HL-60 (cell line): ENCODE data around the gene TMEM18.
A peak's percentile ranks its signal among the peaks of the same experiment; 100 is the strongest.

Source experiments
- DNase-seq, 2 experiments: peaks; one replicate each; pipeline ENCODE4 v3.0.0-alpha.2; 2010 to 2020; ENCODE audit warnings: low read depth in 1 of 2, low spot score in 1 of 2
- H3K27ac ChIP-seq: fragments of 250-450 bp; sonication (Bioruptor Pico); replicated peaks from 2 replicates; pipeline ENCODE4 v1.5.1; 2020; ENCODE audit warnings: mild to moderate bottlenecking, moderate library complexity
- H3K27me3 ChIP-seq: fragments of 250-450 bp; sonication (Bioruptor Pico); 2 replicates; pipeline ENCODE4 v1.5.1; 2021; ENCODE audit warnings: mild to moderate bottlenecking, moderate library complexity; ENCODE audit not compliant: insufficient read depth, poor library complexity, severe bottlenecking
- H3K4me3 ChIP-seq: replicated peaks from 2 replicates; pipeline ENCODE4 v1.5.1; 2011; ENCODE audit warnings: mild to moderate bottlenecking, control low read depth, low read length; ENCODE audit not compliant: insufficient read depth
- GABPA ChIP-seq: IDR thresholded peaks from 2 replicates; pipeline ENCODE4 v1.6.1; 2012; ENCODE audit warnings: low read depth
- POLR2AphosphoS5 ChIP-seq: IDR thresholded peaks from 2 replicates; pipeline ENCODE4 v1.6.1; 2012; ENCODE audit warnings: low read depth
- SPI1 ChIP-seq: IDR thresholded peaks from 2 replicates; pipeline ENCODE4 v1.6.1; 2012; ENCODE audit warnings: low read depth, mild to moderate bottlenecking, borderline replicate concordance
- TF ChIP-seq, protein P1 (sequence below): IDR thresholded peaks from one replicate; pipeline ENCODE4 v1.5.1; 2011; ENCODE audit warnings: low read length, control low read depth, inconsistent platforms; ENCODE audit not compliant: insufficient read depth
- TF ChIP-seq, protein P2 (sequence below): IDR thresholded peaks from 2 replicates; pipeline ENCODE4 v1.6.1; 2012; ENCODE audit warnings: low read depth; ENCODE audit not compliant: insufficient replicate concordance

TMEM18 gene

DNA sequence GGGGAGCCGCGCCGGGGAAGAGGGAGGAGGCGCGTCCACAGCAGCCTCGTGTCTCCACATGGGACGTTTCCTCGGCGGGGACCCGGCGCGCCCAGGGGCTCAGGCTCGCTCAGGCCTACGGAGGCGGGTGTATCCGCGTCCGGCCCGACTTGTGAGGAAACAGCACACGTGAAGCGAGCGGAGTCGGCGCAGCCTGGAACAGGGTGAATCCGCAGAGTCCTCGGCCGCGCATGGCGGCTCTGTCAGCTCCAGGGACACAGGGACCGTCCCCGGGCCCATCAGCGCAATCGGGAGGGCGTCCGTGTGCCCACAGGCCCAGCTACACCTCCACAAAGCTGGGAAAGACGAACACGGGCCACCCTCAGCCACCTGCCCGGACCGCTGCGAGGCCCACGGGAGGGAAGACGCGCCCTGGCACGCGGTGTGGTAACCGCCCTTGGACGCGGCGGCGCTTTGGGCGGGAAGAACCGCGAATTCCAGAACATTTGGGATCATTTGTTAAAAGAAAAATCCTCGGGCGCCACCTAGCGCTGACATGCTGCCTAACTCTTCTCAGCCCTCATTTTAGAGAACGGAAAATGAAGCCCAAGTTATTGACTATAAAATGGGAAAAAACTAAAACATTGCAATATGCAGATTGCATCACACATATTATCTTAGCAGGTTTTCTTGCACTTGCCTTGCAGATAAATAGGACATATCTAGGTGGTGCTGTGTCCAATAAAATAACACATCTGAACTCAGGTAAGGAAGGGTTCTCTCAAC is 40.4 kb downstream of the TMEM18 start:
- TF ChIP-seq, protein P1, sequence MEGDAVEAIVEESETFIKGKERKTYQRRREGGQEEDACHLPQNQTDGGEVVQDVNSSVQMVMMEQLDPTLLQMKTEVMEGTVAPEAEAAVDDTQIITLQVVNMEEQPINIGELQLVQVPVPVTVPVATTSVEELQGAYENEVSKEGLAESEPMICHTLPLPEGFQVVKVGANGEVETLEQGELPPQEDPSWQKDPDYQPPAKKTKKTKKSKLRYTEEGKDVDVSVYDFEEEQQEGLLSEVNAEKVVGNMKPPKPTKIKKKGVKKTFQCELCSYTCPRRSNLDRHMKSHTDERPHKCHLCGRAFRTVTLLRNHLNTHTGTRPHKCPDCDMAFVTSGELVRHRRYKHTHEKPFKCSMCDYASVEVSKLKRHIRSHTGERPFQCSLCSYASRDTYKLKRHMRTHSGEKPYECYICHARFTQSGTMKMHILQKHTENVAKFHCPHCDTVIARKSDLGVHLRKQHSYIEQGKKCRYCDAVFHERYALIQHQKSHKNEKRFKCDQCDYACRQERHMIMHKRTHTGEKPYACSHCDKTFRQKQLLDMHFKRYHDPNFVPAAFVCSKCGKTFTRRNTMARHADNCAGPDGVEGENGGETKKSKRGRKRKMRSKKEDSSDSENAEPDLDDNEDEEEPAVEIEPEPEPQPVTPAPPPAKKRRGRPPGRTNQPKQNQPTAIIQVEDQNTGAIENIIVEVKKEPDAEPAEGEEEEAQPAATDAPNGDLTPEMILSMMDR = peak; percentile 76
- TF ChIP-seq GABPA = no peak
- Histone ChIP-seq H3K4me3 (no peak overlapping the region), H3K27ac (no peak overlapping the region), H3K27me3 (no peaks in the 10 kb centered on the region)
- DNase-seq = peak in 1 of 2 experiments; percentile 14

DNA sequence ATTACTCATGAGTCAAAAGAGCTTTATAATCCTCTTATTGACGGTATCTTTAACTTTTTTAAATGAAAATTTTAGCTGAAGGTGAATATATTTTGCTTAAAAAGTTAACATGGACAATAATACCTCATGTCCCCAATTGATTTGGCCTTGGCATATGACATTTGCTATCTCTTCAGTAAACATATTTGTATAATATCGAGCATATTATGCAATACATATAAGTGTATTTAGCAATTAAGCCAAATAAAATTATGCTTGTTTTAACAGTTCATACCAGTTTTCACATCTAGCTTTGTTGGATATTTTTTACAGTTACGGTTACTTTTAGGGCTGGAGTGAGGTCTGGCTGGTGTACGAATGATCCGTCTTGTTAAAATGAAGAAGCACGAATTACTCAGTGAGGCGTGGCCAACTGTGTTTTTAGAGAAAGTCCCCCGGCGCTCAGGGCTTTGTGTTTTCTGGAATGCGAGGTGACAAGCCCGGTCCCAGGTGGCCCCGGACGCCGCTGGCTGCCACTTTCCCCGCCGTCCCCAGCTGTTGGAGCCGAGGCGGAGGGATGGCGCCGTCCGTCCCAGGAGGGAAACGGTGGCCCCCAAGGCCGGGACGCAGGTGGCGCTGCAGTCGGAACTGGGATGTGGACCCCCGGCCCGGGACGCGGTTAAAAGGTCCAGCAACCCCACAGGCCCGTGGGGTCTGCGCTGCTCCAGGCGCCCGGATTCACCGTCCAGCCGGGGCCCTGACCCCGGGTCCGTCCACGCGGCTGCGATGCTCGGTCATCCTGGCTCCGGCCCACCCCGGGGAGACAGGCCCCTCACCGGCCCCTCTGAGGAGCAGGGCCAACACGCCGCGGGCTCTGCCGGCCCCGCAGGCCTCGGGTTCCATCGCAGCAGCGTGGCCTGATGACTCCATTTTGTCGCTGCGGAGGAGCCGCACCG is 41.3 kb downstream of the TMEM18 start:
- H3K4me3 ChIP-seq = no peak overlapping the region
- H3K27me3 ChIP-seq = no peaks in the 10 kb centered on the region
- no peak for DNase-seq
- no peak overlapping the region for H3K27ac ChIP-seq
- TF ChIP-seq SPI1 = no peak

DNA sequence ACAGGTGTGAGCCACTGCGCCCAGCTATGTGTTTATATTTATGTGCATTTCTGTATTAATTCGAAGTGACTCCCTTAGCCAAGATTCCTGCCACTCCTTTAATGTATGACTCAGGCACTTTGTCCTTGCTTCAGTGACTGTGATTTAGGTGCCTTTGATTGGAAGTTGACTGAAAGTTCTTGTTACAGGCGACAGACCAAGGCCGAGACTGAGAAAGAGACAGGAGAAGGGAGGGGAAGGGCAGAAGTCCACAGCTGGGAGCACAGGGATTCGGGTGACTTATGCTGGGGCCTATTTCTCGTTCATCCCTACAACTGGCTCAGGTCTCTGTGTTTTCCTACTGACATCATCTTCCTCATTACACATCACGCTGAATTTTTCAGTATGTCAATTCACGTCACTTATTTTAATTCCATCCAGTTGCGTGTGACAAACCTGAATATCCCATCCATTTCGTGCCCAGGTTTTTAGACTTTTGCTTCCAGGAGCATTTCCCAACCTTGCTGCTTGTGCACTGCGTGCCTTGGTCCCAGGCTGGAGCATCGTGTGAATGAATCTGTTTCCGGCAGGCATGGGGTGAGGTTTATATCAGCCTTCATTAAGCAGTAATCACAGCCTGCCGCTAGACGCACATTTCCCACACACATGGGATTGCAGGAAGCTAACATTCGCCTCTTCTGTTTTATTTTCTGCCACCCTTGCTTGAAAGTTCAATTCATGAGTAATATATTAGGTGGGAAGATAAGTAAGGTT is 42.4 kb downstream of the TMEM18 start:
- TF ChIP-seq GABPA (no peak), POLR2AphosphoS5 (no peak), SPI1 (no peak)
- TF ChIP-seq, protein P2, sequence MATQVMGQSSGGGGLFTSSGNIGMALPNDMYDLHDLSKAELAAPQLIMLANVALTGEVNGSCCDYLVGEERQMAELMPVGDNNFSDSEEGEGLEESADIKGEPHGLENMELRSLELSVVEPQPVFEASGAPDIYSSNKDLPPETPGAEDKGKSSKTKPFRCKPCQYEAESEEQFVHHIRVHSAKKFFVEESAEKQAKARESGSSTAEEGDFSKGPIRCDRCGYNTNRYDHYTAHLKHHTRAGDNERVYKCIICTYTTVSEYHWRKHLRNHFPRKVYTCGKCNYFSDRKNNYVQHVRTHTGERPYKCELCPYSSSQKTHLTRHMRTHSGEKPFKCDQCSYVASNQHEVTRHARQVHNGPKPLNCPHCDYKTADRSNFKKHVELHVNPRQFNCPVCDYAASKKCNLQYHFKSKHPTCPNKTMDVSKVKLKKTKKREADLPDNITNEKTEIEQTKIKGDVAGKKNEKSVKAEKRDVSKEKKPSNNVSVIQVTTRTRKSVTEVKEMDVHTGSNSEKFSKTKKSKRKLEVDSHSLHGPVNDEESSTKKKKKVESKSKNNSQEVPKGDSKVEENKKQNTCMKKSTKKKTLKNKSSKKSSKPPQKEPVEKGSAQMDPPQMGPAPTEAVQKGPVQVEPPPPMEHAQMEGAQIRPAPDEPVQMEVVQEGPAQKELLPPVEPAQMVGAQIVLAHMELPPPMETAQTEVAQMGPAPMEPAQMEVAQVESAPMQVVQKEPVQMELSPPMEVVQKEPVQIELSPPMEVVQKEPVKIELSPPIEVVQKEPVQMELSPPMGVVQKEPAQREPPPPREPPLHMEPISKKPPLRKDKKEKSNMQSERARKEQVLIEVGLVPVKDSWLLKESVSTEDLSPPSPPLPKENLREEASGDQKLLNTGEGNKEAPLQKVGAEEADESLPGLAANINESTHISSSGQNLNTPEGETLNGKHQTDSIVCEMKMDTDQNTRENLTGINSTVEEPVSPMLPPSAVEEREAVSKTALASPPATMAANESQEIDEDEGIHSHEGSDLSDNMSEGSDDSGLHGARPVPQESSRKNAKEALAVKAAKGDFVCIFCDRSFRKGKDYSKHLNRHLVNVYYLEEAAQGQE = no peak
- TF ChIP-seq, protein P1 = no peak
- Histone ChIP-seq H3K4me3 (no peak overlapping the region), H3K27ac (no peak overlapping the region), H3K27me3 (no peaks in the 10 kb centered on the region)
- no peak for DNase-seq

DNA sequence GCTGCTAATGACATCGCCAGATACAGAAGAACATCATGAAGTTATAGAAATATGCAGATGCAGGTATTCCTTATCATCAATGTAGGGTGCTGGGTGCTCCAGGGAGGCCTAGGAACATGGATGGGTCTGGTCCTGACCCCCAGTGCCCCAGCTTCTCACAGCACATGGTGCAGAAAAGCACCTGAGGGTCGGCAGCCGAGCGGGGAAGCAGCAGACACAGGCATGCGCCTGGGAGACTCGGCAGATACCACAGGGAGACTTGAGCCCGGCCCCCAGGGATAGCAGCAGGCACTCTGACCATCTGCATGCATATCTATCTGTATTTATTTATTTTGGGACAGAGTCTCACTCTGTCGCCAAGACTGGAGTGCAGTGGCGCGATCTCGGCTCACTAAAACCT is 43.2 kb downstream of the TMEM18 start:
- Histone ChIP-seq H3K27me3 (no peaks in the 10 kb centered on the region), H3K4me3 (no peak overlapping the region), H3K27ac (no peak overlapping the region)
- DNase-seq = no peak
- TF ChIP-seq GABPA = no peak
- TF ChIP-seq, protein P1 = no peak
